Lower leg skin (tissue), 3 donors: ENCODE results near the gene CHAMP1.
"Not testable (repeated sequence)": the region's sequence is repeated elsewhere in the genome, so short reads cannot be mapped to it uniquely, and the experiment has no call there.

ENCODE experiments used
- POLR2A ChIP-seq, 2 donors: fragments of 450-650 bp; IDR thresholded peaks; one replicate each; pipeline ENCODE4 v1.6.1; 2016 to 2017; ENCODE audit warnings: antibody characterized with exemption in 2 of 2, mild to moderate bottlenecking in 1 of 2, moderate library complexity in 1 of 2
- TF ChIP-seq, protein P1 (sequence below), 3 donors: fragments of 450-650 bp; IDR thresholded peaks; one replicate each; pipeline ENCODE4 v1.5.1; 2016; ENCODE audit warnings: antibody characterized with exemption in 3 of 3, mild to moderate bottlenecking in 3 of 3, moderate library complexity in 2 of 3

DNA sequence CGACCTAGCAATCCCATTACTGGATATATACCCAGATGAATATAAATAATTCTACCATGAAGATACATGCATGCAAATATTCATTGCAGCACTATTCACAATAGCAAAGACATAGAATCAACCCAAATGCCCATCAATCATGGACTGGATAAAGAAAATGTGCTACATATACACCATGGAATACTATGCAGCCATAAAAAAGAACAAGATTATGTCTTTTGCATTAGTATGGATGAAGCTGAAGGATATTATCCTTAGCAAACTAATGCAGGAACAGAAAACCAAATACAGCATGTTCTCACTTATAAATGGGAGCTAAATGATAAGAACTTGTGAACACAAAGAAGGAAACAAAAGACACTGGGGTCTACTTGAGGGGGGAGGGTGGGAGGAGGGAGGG, 22.2 kb downstream of the CHAMP1 start:
- TF ChIP-seq, protein P1, sequence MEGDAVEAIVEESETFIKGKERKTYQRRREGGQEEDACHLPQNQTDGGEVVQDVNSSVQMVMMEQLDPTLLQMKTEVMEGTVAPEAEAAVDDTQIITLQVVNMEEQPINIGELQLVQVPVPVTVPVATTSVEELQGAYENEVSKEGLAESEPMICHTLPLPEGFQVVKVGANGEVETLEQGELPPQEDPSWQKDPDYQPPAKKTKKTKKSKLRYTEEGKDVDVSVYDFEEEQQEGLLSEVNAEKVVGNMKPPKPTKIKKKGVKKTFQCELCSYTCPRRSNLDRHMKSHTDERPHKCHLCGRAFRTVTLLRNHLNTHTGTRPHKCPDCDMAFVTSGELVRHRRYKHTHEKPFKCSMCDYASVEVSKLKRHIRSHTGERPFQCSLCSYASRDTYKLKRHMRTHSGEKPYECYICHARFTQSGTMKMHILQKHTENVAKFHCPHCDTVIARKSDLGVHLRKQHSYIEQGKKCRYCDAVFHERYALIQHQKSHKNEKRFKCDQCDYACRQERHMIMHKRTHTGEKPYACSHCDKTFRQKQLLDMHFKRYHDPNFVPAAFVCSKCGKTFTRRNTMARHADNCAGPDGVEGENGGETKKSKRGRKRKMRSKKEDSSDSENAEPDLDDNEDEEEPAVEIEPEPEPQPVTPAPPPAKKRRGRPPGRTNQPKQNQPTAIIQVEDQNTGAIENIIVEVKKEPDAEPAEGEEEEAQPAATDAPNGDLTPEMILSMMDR (IDR thresholded peaks at IDR 0.05): not testable (repeated sequence)
- TF ChIP-seq POLR2A (IDR thresholded peaks at IDR 0.05): not testable (repeated sequence)
